NCI-H2107 treated with DMSO at 0.1 percent for 48 hours (cell line): ENCODE results near the gene ABO.
"Not testable (repeated sequence)": the region's sequence is repeated elsewhere in the genome, so short reads cannot be mapped to it uniquely, and the experiment has no call there.

ENCODE experiments used
- DNase-seq: peaks from one replicate; lab custom pipeline; 2025; ENCODE audit not compliant: unreplicated experiment; lab: John Stamatoyannopoulos, UW

ABO gene

GRCh38 chr9:133275105-133276000 is at the start of gene ABO:
ABO (minus strand) TSS chr9:133275201.
- DNase-seq = no peak

- DNase-seq = no peak
These were observed 49.1 kb upstream of the ABO start for GRCh38 chr9:133323991-133324703.

GRCh38 chr9:133323211-133323610 is 48.2 kb upstream of the ABO start:
- DNase-seq = no peak

GRCh38 chr9:133322701-133323100 is 47.7 kb upstream of the ABO start:
- no peak for DNase-seq

- DNase-seq = no peak
These were observed 46.5 kb upstream of the ABO start for GRCh38 chr9:133321411-133321935.

GRCh38 chr9:133320421-133320881 is 45.5 kb upstream of the ABO start:
- DNase-seq = no peak

GRCh38 chr9:133317551-133317950 is 42.5 kb upstream of the ABO start:
- DNase-seq = not testable (repeated sequence)

- no peak for DNase-seq
These were observed 41.0 kb upstream of the ABO start for GRCh38 chr9:133315997-133316396.

- DNase-seq = no peak
These were observed 34.6 kb upstream of the ABO start for GRCh38 chr9:133309608-133310007.

- DNase-seq = no peak
These were observed 32.3 kb upstream of the ABO start for GRCh38 chr9:133307301-133307700.

- no peak for DNase-seq
These were observed 31.5 kb upstream of the ABO start for GRCh38 chr9:133306242-133307204.

GRCh38 chr9:133305731-133306130 is 30.7 kb upstream of the ABO start:
- DNase-seq = no peak

GRCh38 chr9:133304477-133305377 is 29.7 kb upstream of the ABO start:
- DNase-seq = no peak

GRCh38 chr9:133304158-133304470 is 29.1 kb upstream of the ABO start:
- DNase-seq = no peak

GRCh38 chr9:133303266-133304157 is 28.5 kb upstream of the ABO start:
- DNase-seq = no peak

- DNase-seq = no peak
These were observed 26.5 kb upstream of the ABO start for GRCh38 chr9:133301253-133302230.

GRCh38 chr9:133299996-133300395 is 25.0 kb upstream of the ABO start:
- not testable (repeated sequence) for DNase-seq

- DNase-seq = no peak
These were observed 19.3 kb upstream of the ABO start for GRCh38 chr9:133294257-133294656.
